Measurements from ENCODE around the gene LARGE2.
A peak's percentile ranks its signal among the peaks of the same experiment; 100 is the strongest.

LARGE2 gene

DNA sequence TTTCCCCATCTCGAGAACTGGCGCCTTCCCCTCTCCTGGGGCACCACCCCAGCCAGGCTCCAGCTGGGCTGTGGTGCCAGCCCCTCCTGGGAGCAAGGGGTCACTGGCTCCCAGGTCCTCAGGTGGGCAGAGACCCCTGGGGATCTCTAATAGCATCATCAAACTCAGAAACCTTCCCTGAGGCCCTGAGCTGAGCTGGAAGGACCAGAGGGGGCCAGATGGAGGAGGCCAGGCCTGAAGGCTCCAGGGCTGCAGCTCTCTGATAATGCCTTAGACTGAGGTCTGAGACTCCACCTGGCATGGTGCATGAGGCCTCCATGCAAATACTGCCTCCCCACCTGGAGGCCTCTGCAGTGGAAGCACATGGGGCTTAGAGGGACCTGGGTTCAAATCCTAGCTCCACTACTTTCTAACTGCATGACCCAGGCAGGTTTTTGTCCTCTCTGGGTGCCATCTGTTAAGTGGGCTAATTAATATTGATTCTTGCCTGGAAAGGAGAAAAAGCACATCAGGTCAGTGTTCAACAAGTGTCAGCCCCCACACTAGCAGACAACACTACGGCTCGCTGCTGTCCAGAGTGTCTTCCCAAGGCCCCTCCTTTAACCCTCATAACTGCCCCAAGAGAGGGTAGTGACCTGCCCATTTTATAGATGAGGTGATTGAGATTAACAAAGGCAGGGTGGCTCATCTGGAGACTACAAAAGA lies 35.5 kb upstream of the LARGE2 start:
- H3K4me1 ChIP-seq (ENCODE audit: control insufficient read depth, low read depth, low read length): no peaks in the 10 kb centered on the region
- H3K9me3 ChIP-seq (ENCODE audit: control insufficient read depth, low read depth, low read length): no peaks in the 10 kb centered on the region
- no peak overlapping the region for H3K9ac ChIP-seq (ENCODE audit: low read length)
- H3K4me3 ChIP-seq (ENCODE audit: low read length): peak overlapping the region; percentile 66
- peaks cover 4% of the 10 kb centered on the region for H3K27me3 ChIP-seq (ENCODE audit: control insufficient read depth, insufficient read depth, low read length)
- no peaks in the 10 kb centered on the region for H3K36me3 ChIP-seq (ENCODE audit: control insufficient read depth, low read depth, low read length)
- no peak overlapping the region for H3K27ac ChIP-seq (ENCODE audit: low read length)

DNA sequence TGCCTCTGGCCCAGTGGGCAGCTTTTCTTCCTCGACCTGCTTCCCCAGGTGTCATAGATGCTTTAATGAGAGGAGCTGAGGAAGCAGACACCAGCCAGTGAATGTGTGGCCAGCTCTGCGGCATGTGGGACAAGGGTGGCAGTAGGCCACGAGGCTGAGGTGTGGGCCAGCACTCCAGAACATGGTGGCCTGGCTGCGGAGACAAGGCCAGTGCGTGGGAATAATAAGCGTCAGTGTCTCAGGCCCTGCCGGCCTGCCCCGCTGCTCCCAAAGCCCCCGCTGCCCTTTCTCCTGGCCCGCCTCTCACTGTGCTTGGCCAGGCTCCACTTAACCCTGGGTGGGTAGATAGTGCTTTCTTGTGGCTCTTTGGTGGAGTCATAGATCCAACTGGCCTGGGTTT lies 34.9 kb upstream of the LARGE2 start:
- no peaks in the 10 kb centered on the region for H3K4me1 ChIP-seq (ENCODE audit: control insufficient read depth, low read depth, low read length)
- H3K9me3 ChIP-seq (ENCODE audit: control insufficient read depth, low read depth, low read length): no peaks in the 10 kb centered on the region
- H3K27me3 ChIP-seq (ENCODE audit: control insufficient read depth, insufficient read depth, low read length): peaks cover 4% of the 10 kb centered on the region
- no peak overlapping the region for H3K27ac ChIP-seq (ENCODE audit: low read length)
- no peak overlapping the region for H3K4me3 ChIP-seq (ENCODE audit: low read length)
- no peak overlapping the region for H3K9ac ChIP-seq (ENCODE audit: low read length)
- H3K36me3 ChIP-seq (ENCODE audit: control insufficient read depth, low read depth, low read length): no peaks in the 10 kb centered on the region

DNA sequence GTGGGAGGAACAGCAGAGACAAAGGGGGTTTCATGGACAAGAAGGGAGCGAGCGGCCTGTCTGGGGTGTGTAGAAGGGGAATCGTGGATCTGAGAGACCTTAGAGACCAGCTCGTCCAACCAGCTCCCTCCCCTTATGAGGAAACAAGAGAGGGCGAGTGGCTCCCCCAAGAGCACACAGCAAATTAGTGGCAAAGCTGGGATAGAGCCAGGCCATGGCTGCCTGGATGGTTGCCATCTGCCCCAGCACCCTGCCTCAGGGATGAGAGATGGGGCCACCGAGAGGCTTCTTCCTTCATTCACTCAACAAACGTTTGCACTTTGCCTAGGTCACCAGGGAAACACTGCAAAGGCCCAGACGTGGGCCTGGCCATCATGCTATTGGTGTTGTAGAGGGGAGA lies 32.9 kb upstream of the LARGE2 start:
- H3K27me3 ChIP-seq (ENCODE audit: control insufficient read depth, insufficient read depth, low read length): peaks cover 4% of the 10 kb centered on the region
- no peaks in the 10 kb centered on the region for H3K9me3 ChIP-seq (ENCODE audit: control insufficient read depth, low read depth, low read length)
- no peak overlapping the region for H3K9ac ChIP-seq (ENCODE audit: low read length)
- H3K4me3 ChIP-seq (ENCODE audit: low read length): no peak overlapping the region
- H3K36me3 ChIP-seq (ENCODE audit: control insufficient read depth, low read depth, low read length): no peaks in the 10 kb centered on the region
- H3K27ac ChIP-seq (ENCODE audit: low read length): no peak overlapping the region
- H3K4me1 ChIP-seq (ENCODE audit: control insufficient read depth, low read depth, low read length): peaks cover 7% of the 10 kb centered on the region

DNA sequence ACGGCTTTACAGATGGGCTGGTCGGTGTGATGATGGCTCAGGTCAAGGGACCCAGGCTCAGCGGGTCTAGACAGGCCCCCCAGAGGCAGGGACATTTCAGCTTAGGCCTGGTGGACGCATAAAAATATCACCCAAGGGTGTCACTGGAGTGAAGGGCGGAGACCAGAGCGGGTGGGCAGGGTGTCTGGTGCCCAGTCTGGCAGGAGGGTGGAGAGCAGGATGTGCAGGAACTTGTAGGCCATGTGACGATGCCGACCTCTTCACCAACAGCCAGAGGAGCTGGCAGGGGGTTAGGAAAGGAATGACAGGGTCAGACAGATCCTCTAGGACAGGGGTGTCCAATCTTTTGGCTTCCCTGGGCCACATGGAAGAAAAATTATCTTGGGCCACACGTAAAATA lies 32.5 kb upstream of the LARGE2 start:
- Histone ChIP-seq H3K4me1 (ENCODE audit: control insufficient read depth, low read depth, low read length) (peaks cover 7% of the 10 kb centered on the region), H3K9me3 (ENCODE audit: control insufficient read depth, low read depth, low read length) (no peaks in the 10 kb centered on the region), H3K9ac (ENCODE audit: low read length) (no peak overlapping the region), H3K4me3 (ENCODE audit: low read length) (no peak overlapping the region), H3K27me3 (ENCODE audit: control insufficient read depth, insufficient read depth, low read length) (peaks cover 4% of the 10 kb centered on the region), H3K36me3 (ENCODE audit: control insufficient read depth, low read depth, low read length) (no peaks in the 10 kb centered on the region), H3K27ac (ENCODE audit: low read length) (no peak overlapping the region)

DNA sequence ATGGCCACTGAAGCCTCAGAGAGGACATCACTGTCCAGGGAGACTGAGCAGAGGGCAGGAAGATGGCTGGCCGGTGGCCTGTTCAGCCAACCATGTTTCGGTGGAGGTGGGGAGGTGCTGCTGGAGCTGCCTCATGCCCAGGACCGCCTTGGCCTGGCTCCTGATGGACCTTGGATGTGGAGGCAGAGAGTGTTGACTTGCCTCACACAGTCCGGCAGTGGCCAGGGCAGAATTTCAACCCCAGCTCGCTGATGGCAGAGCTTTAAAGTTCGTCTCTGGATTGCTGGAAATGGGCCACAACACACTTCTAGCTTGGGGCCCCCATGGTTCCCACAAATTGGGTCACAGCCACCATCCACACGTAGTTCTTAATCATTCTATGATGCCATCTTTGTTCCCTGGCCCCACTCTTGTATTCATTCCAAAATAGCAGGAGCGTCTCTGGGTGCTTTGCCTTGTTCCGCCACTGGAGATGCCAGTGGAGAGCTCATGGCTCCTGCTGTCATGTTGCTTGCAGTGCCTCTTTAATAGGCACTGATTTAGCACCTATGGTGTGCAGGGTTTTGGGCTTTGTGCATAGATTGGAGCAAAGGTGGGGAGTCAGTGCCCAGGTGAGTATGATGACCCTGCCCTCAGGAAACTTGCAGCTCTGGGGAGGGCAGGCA lies 31.4 kb upstream of the LARGE2 start:
- Histone ChIP-seq H3K27me3 (ENCODE audit: control insufficient read depth, insufficient read depth, low read length) (peaks cover 4% of the 10 kb centered on the region), H3K4me1 (ENCODE audit: control insufficient read depth, low read depth, low read length) (peaks cover 10% of the 10 kb centered on the region), H3K4me3 (ENCODE audit: low read length) (no peak overlapping the region), H3K9me3 (ENCODE audit: control insufficient read depth, low read depth, low read length) (no peaks in the 10 kb centered on the region), H3K36me3 (ENCODE audit: control insufficient read depth, low read depth, low read length) (no peaks in the 10 kb centered on the region), H3K9ac (ENCODE audit: low read length) (no peak overlapping the region), H3K27ac (ENCODE audit: low read length) (no peak overlapping the region)

DNA sequence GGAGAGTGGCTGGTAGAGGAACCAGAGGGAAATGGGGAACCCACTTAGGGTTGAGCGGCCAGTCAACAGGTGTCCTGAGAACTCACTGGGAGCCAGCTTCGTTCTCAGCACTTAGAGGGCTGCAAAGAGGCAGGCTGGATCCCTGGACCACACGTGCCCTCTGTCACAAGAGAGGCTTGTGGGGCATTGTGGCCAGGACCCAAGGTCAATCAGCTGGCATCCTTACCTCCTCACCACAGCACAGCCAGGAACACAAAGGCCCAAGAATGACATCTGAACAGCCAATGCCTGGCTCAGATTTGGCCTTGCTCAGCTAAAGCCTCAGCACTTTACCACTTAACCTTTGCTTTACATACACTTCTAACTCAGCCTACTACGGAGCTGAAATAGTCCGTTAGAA lies 29.6 kb upstream of the LARGE2 start:
- no peak overlapping the region for H3K27ac ChIP-seq (ENCODE audit: low read length)
- H3K9ac ChIP-seq (ENCODE audit: low read length): no peak overlapping the region
- H3K4me1 ChIP-seq (ENCODE audit: control insufficient read depth, low read depth, low read length): peaks cover 13% of the 10 kb centered on the region
- no peaks in the 10 kb centered on the region for H3K9me3 ChIP-seq (ENCODE audit: control insufficient read depth, low read depth, low read length)
- H3K27me3 ChIP-seq (ENCODE audit: control insufficient read depth, insufficient read depth, low read length): no peaks in the 10 kb centered on the region
- H3K4me3 ChIP-seq (ENCODE audit: low read length): no peak overlapping the region
- no peaks in the 10 kb centered on the region for H3K36me3 ChIP-seq (ENCODE audit: control insufficient read depth, low read depth, low read length)

DNA sequence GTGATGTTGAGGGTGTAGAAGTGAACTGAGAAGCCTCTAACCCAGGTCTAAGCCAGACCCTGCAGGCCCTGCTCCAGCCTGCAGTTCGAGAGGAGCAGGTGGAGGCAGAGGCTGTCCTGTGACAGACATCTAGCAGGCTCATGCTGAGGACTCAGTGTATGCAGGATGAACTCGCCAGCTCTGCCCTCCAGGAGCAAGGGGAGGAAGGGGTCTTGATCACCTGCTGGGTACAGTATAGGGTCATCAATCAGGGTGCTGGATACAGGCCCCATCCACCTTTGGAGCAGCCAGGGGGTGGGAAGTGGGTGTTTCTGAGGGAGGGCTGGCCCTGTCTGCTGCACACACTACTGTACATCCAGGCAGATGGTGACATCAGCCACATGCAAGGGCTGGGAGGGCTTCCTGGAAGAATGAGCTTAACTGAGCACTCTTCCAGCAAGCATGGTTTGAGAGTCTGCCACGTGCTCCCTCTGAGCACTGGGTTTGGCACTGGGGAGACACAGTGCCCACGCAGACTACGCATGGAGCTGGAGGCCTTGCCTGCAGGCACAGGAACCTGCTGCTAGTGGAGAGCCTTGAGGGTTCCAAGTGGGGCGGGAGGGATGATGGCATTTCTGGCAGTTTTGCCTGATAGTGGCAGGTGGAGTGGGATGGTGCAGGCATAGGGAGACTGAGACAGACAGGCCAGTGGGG lies 27.8 kb upstream of the LARGE2 start:
- H3K9me3 ChIP-seq (ENCODE audit: control insufficient read depth, low read depth, low read length): no peaks in the 10 kb centered on the region
- H3K4me1 ChIP-seq (ENCODE audit: control insufficient read depth, low read depth, low read length): peaks cover 20% of the 10 kb centered on the region
- no peak overlapping the region for H3K27ac ChIP-seq (ENCODE audit: low read length)
- no peak overlapping the region for H3K4me3 ChIP-seq (ENCODE audit: low read length)
- no peaks in the 10 kb centered on the region for H3K36me3 ChIP-seq (ENCODE audit: control insufficient read depth, low read depth, low read length)
- H3K9ac ChIP-seq (ENCODE audit: low read length): no peak overlapping the region
- H3K27me3 ChIP-seq (ENCODE audit: control insufficient read depth, insufficient read depth, low read length): no peaks in the 10 kb centered on the region

DNA sequence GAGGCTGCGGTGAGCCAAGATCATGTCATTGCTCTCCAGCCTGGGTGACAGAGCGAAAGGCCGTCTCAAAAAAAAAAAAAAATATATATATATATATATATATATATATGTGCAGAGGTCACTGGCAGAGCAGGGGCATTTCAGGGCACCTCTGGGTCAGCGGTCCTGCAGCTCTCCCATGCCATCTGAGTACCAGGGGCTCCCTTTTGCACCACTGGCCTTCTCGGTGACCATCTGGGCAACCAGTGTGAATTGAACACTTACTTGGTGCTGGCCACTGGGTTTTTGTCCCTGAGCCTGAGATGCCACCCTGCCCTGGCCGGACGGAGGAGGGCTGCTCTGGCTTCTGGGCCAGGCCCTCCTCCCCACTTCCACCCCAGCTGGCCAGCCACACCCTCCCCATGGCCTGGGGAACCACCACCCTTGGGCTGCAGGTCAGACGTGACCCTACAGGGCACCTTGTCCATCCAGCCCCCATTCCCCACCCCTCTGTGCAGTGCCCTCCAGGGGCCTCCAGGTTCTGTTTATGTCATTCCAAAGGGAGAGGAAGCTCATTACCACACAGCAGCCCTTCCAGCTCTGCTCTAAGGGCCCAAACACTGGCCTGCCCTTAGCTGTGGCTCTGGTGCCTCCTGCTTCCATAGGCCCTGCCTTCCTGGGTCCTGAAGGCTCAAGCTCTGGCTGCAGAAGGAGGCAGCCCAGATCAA lies 26.8 kb upstream of the LARGE2 start:
- Histone ChIP-seq H3K9me3 (ENCODE audit: control insufficient read depth, low read depth, low read length) (no peaks in the 10 kb centered on the region), H3K27ac (ENCODE audit: low read length) (no peak overlapping the region), H3K36me3 (ENCODE audit: control insufficient read depth, low read depth, low read length) (no peaks in the 10 kb centered on the region), H3K9ac (ENCODE audit: low read length) (no peak overlapping the region), H3K4me1 (ENCODE audit: control insufficient read depth, low read depth, low read length) (peaks cover 23% of the 10 kb centered on the region), H3K27me3 (ENCODE audit: control insufficient read depth, insufficient read depth, low read length) (peaks cover 3% of the 10 kb centered on the region), H3K4me3 (ENCODE audit: low read length) (no peak overlapping the region)

DNA sequence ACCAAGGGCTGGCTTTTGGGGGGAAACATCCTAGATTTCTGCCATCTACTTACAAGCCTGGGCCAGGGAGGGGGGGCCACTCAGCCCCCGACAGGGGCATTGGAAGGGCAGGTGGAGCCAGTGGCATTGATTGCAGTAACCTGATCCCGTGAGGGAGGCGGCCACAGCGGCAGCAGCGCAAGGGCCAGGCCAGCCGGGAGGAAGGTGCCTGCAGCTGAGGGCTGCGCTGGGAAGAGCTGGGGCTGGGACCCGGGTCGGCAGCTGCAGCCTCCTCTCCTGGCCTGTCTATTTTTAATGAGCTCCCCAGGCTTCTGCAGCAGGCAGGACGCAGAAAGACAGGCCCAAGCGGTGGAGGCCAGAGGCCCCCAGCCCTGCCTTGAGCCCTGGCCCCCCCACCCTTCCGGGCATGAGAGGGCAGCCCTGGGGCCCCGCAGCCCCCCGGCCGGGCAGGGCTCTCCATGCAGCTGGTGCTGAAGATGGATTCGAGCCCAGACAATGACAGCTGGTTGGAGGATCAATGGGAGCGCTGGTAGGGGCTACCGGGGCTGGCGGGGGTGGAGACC lies 26.0 kb upstream of the LARGE2 start:
- Histone ChIP-seq H3K36me3 (ENCODE audit: control insufficient read depth, low read depth, low read length) (no peaks in the 10 kb centered on the region), H3K27me3 (ENCODE audit: control insufficient read depth, insufficient read depth, low read length) (peaks cover 7% of the 10 kb centered on the region), H3K4me1 (ENCODE audit: control insufficient read depth, low read depth, low read length) (peaks cover 26% of the 10 kb centered on the region), H3K9ac (ENCODE audit: low read length) (no peak overlapping the region), H3K4me3 (ENCODE audit: low read length) (no peak overlapping the region), H3K27ac (ENCODE audit: low read length) (no peak overlapping the region), H3K9me3 (ENCODE audit: control insufficient read depth, low read depth, low read length) (no peaks in the 10 kb centered on the region)

DNA sequence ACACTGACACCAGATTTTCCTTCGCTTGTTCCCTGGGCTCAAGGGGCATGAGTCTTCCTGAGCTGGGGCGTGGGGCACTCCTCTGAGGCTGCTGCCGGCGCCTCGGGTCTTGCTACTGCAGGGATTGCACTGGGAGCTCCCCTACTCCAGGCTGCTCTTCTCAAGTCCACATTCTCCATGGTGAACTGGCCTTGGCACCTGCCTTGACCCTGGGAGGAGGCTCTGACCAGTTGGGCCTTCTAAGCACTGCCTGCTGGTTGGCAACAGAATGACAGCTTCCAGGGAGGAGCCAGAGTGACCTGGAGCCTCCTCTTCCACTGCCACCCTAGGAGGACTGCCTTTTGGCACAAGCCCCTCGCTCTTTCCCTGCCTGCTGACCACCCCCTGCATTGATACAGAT lies 24.9 kb upstream of the LARGE2 start:
- Histone ChIP-seq H3K36me3 (ENCODE audit: control insufficient read depth, low read depth, low read length) (no peaks in the 10 kb centered on the region), H3K27ac (ENCODE audit: low read length) (no peak overlapping the region), H3K9me3 (ENCODE audit: control insufficient read depth, low read depth, low read length) (no peaks in the 10 kb centered on the region), H3K9ac (ENCODE audit: low read length) (no peak overlapping the region), H3K27me3 (ENCODE audit: control insufficient read depth, insufficient read depth, low read length) (peaks cover 7% of the 10 kb centered on the region), H3K4me3 (ENCODE audit: low read length) (no peak overlapping the region), H3K4me1 (ENCODE audit: control insufficient read depth, low read depth, low read length) (peaks cover 26% of the 10 kb centered on the region)

DNA sequence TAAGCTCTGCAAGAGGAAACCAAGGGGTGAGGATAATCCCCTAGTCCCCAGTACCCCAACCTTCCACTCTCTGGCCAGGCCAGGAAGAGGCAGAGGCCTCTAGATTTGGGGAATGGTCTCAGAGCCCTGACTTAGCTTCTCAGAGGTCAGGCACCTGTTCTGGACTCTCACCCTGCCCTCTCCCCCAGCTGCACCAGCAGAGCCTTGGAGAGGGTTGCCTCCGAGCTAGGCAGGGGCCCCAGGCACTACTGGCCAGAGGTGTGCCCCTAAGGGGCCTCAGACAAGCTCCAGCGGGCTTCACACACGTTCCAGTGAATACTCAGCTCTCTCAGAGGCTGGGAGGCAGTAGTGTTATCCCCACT lies 23.4 kb upstream of the LARGE2 start:
- Histone ChIP-seq H3K27ac (ENCODE audit: low read length) (no peak overlapping the region), H3K4me3 (ENCODE audit: low read length) (peak overlapping the region; percentile 60), H3K27me3 (ENCODE audit: control insufficient read depth, insufficient read depth, low read length) (peaks cover 7% of the 10 kb centered on the region), H3K9me3 (ENCODE audit: control insufficient read depth, low read depth, low read length) (no peaks in the 10 kb centered on the region), H3K4me1 (ENCODE audit: control insufficient read depth, low read depth, low read length) (peaks cover 19% of the 10 kb centered on the region), H3K9ac (ENCODE audit: low read length) (peak overlapping the region; percentile 47), H3K36me3 (ENCODE audit: control insufficient read depth, low read depth, low read length) (peaks cover 10% of the 10 kb centered on the region)
